NOMO-1 (cell line): ENCODE results near the gene LTC4S.

ENCODE experiments used
- DNase-seq, 2 experiments: peaks; one replicate each; lab custom pipeline; 2025; ENCODE audit not compliant: unreplicated experiment in 2 of 2; lab: John Stamatoyannopoulos, UW

LTC4S gene

DNA sequence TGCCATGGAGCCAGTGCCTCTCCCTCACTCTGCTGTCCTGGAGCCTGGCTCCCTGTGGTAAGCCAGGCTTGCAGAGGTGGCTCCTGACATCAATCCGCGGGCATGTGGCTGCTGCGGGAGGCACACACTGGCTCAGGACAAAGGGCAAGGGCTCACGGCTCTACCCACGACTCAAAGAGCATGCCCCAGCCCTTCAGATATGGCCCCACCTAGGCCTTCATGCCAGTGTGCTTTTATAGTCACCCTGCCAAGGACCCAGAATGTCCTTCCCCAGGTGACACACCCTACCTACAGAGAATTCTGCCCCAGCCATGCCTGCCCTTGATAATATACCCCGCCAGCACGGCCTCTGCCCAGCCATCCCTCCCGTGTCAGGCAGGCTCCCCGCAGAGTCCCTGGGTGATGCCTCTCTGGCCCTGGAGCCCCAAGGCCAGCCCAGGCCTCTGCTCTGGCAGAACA lies 11.3 kb downstream of the LTC4S start:
- no peak for DNase-seq

DNA sequence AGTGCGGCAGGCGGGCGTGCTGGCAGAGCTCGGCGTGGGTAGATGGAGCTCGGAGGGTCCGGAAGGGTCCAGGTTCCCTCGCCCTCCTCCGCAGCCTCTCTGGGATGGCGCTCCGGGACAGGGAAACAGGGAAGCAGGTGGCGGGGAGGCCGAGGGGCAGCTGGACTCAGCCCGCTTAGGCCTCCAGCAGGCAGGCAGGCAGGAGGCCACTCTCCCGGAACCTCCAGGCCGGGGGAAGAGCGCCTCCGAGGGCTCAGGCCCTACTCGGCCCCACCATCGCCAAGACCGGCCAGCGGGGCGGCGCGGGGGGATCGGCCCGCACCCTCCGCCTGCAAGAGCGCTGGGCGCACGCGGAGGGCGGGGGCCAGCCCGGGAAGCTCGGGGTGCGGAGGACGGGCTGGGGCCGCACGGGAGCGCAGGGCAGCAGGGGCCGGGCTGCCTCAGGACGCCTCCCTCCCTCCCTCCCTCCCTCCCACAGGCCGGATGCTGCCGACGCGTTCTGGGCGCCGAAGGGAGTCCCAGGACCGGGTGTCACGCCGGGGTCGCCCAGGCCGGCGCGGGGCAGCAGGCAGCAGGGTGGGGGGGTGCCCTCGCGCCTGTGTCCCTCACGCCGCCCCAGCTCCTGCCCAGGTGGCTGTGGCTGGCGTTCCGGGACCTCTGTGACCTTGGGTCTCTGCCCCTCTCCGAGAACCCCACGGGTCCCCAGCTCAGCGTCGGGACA lies 11.9 kb downstream of the LTC4S start:
- peak; percentile 30 to 38 for DNase-seq

DNA sequence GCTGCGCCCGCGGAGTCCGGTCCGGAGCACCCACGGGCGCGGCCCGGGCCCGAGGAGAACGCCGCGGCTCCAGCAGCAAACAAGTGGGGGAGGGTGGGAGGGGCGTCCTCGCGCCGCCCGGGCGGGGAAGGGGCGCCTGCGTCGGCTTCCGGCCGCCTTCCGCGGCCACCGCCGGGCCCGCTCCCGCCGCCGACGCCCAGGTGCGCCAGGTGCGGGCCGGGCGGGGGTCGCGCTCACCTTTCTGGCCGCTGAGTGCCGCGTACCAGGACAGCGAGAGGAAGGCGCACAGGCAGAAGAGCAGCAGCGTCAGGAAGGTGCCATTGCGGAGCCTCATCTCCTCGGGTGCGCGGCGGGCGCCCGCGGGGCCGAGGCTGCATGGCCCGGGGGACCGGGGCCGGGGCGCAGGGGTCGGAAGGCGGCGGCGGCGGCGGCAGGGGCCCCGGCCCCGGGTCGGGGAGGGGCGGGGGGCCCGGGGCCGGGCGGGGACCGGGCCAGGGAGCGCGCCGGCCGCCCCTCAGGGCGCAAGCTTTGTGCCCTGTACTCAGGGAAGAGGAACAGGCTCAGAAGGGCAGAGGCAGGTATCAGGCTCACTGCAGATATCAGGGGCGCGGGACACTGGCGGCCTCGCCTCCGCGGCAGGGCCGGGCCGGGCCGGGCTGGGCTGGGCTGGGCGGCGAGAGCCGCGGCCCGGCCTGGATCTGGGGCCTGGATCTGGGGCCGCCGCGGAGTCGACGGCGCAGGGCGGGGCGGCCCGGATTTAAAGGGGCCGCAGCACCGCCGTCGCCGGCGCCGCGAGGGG lies 12.7 kb downstream of the LTC4S start, which contains the start of gene MGAT4B:
TSS of gene MGAT4B (minus strand) at position 617 of the 799 bp plus-strand sequence. CDS start at position 334, 283 bp downstream.
- peak; percentile 51 to 68 for DNase-seq

DNA sequence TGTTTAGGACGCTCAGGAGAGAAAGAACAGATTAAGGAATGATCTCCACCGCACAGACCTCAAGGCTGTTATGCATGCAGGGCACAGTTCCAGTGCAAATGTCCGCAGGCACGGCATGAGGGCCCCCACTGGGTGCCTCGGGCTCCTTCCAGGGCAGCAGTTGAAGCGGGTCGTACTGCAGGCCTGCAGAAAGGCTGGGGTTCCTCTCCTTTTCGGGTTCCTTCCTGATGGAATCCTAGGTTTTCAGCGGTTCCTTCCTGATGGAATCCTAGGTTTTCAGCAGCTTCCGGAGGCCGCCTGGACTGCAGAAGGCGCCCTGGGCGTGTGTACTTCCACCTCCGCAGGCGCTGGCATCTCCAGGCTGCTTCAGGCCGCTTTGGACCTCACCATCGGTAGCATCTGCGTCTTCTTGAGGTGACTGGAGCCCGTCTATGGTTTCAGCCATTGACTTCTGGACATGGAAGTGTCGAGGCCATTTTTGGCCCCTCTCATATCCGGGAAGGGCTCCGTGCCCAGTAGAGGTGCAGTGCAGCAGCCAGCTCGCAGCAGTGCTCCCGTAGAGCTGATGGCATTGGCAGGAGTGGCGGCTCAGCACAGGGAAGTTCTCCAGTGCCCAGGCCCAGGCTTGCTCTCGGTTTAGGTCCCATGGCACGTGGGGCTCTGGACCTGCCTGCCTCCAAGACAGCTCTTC lies 18.5 kb downstream of the LTC4S start:
- no peak for DNase-seq

DNA sequence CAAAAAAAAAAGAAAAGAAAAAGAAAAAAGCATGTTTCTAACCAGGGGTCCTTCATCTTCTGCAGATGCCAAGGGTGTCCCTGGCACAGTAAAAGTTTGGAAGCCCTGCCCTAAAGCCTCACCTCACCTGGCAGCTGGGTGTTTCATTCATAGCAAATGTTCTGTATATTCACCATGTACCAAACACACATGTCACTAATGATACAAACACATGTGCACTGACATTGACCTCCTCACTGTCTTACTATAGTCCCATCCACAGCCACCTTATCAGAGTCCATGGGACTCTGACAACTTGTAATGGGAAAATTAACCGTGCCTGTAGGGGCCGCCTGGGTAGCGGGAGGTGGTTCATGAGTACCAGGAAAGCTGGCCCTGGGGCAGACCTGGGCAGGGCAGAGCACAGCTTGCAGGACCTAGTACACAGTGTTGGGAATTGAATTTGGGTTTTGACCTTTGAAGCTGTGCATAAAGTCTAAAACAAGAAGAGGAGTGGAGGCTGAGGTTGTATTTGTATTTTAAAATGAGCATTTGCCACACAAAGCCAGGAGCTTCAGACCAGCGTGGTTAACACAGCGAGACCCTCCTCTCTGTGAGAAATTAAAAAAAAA lies 19.3 kb downstream of the LTC4S start:
- DNase-seq, result no peak

DNA sequence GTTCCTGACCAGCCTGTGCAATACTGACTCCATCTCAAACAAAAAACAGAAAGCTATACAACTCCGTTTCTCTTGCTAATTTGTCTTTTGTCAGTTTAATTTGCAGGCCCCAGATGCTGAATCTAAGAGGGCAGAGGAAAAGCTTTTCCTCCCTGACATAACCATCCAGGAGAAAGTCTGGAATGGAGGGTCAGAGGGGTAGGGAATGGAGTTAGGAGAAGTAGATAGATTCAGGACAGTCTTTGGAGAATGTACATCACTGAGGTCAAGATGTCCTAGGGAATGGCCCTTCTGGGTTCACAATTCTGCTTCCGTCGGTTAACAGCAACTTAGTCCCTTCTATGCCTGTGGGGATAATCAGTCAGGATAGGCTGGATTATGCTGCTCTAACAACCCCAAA lies 20.3 kb downstream of the LTC4S start:
- DNase-seq, result no peak

GRCh38 chr5:179815491-179816249 lies 21.9 kb downstream of the LTC4S start:
- DNase-seq, result no peak

DNA sequence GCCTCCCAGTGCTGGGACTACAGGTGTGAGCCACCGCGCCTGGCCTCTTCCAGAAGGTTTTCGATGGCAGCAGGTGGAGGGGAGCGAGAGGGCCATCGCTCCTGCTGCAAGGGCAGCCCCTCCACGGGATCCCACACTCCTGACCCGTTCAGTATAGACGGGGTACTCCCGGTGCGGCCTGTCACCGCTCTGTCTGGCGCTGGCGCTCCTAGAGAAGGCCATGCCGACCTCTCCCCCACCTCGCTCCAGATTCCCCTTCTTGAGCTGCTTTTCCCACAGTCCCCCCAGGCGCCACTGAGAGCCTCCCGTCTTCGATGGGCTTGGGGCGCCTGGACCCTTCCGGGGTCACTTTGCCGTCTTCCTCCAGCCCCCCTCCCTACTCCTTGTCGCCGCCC lies 22.6 kb downstream of the LTC4S start:
- no peak for DNase-seq

GRCh38 chr5:179816796-179817469 lies 23.1 kb downstream of the LTC4S start:
- DNase-seq, result no peak

DNA sequence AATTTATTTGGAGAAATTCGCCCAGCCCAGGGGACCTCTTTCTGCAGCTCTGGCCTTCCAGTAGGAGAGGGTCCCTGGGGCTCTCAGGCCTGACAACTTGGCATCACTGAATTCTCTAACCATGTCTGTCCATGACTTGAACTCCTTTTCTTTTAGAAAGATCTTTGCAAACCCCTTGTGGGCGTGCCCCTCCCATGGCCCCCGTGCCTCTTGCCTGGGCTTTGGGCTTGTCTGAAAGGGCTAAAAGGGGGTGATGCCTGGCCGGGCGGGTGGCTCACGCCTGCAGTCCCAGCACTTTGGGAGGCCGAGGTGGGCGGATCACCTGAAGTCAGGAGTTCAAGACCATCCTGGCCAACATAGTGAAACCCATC lies 23.7 kb downstream of the LTC4S start:
- no peak for DNase-seq

- no peak for DNase-seq
Observed at GRCh38 chr5:179817890-179818745, 24.3 kb downstream of the LTC4S start.

GRCh38 chr5:179818746-179819295 lies 25.0 kb downstream of the LTC4S start:
- peak; percentile 88 to 91 for DNase-seq

GRCh38 chr5:179819296-179820126 lies 25.7 kb downstream of the LTC4S start:
- DNase-seq, result peak; percentile 39 to 40

DNA sequence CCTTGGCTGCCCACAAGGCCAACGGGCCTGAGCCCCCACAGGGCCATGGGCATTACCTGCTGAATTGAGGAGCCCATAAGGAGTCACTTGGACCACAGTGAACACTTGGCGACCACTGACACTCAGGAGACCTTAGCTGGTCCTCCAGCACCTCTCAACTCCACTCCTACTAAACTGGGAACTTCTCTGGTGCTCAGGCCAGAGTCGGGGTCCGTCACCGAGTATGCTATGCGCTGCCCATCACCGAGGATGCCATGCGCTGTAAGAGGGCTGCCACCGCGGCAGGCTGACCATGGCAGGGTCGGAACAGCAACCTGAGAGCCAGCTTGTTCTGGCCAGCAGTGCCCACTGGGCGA lies 26.3 kb downstream of the LTC4S start:
- DNase-seq, result no peak

DNA sequence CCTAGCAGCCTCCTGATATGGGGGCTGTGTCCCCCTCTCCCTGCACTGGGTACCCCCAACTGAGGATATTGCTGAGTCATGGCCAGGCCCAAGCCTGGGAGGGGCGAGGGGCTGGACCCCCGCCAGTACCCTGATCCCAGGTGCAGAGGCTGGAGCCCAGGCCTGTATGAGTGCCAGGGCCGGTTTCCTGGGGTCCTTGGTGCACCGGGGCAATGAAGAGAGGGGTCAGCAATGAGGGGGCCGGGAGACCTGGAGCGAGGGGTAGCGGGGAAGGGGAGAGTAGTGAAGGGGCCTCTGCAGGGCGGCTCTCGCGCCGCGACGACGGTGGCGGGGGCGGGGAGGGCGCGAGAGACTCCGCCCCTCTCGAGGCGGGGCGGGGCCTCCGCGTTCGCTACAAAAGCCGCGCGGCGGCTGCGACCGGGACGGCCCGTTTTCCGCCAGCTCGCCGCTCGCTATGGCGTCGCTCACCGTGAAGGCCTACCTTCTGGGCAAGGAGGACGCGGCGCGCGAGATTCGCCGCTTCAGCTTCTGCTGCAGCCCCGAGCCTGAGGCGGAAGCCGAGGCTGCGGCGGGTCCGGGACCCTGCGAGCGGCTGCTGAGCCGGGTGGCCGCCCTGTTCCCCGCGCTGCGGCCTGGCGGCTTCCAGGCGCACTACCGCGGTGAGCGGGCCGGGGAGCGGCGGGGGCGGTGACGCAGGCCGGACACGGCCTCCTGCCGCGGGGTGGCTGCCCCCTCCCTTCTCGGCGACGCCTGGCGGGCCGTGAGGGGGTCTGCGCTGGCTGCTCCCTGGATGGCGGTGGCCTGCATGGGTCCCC lies 26.9 kb downstream of the LTC4S start, which contains the start of gene SQSTM1:
TSS of gene SQSTM1 (plus strand) at position 423 of the 815 bp plus-strand sequence. CDS start at position 455, 32 bp downstream.
- DNase-seq, result peak; percentile 44 to 68

DNA sequence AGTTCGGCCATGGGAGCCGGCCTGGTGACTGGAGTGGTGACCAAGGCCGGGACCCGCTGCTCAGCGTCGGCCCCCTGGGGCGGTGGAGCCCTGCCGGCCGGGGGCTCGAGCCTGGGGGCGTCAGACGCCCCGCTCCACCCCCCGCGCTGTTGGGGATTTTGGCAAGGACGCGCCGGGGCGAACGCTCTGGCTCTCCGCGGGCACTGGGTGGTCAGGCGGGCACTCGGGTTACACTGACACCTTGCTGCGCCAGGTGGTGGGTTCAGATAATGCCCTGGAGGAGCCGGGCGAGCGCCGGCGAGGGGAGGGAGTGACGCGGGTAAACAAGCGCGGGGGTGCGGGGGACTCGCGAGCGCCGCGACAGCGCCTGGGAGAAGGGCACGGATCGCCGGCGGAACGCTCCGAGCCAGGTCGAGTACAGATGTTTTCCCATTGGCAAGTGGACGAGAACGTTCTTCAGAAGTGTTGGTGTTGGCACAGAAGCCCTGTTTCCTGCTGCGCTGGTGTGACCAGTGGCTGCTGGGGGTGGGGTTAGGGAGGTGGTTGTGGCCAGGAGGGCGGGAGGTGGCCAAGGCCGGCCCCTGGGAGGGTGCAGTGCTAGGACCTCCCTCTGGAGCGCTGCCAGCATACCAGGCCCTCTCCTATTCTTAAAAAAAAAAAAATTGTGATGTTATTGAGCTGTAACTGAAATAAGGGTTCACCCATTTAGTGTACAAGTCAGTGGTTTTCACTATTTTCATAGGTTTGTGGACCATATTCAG lies 27.7 kb downstream of the LTC4S start:
- DNase-seq, result peak; percentile 82 to 94
